HepG2 (cell line): Measurements from ENCODE around the gene GRIK3. TPM values are rescaled to one million over a fixed set of nuclear protein-coding genes. Genes with fewer than 3 reads are reported as not detected.

ENCODE experiments used
- ATAC-seq: fragments of 200-7000 bp; cut with Tn5 transposase; 3 replicates; pipeline ENCODE4 v1.9.1; 2020; ENCODE audit warnings: mild to moderate bottlenecking, moderate library complexity
- BruUV-seq: library from RNA; stranded (reverse); fragments of 400-500 nt; replicated peaks from 2 replicates; lab custom pipeline; 2021; lab: Mats Ljungman, UMichigan
- CTCF ChIA-PET: fragments of 300-600 bp; formaldehyde crosslinking; extraction: SDS; loops from one replicate; lab custom pipeline; 2021; ENCODE audit warnings: low total read pairs, inconsistent platforms, low intra/inter-chr PET ratio; lab: Yijun Ruan, JAX
- POLR2A ChIA-PET: fragments of 350-600 bp; sonication (Branson Sonifier 250); formaldehyde crosslinking; loops from one replicate; lab custom pipeline; 2020; ENCODE audit warnings: antibody characterized with exemption, inconsistent platforms; lab: Yijun Ruan, JAX
- DNase-seq: peaks from one replicate; pipeline ENCODE4 v3.0.0-alpha.2; 2015; ENCODE audit warnings: low spot score
- FAIRE-seq: peaks from 3 replicates; lab custom pipeline; 2011; peaks lifted over from hg19 to GRCh38; lab: Jason Lieb, UNC
- H2AFZ ChIP-seq: one replicate; pipeline ENCODE4 v1.6.1; 2011; ENCODE audit warnings: low read length, inconsistent platforms
- H3K27ac ChIP-seq: fragments of 300-600 bp; 3 replicates; pipeline ENCODE4 v1.8.0; 2011; ENCODE audit warnings: mixed run types, mild to moderate bottlenecking, mixed read lengths, low read length, inconsistent platforms; ENCODE audit not compliant: insufficient read depth; ENCODE audit errors: extremely low read length
- H3K27me3 ChIP-seq, 2 experiments: fragments of 200-600 bp in 1 of 2; 2 replicates in 1 of 2; 3 replicates in 1 of 2; pipeline versions ENCODE4 v1.6.0 to v1.8.0; 2011; ENCODE audit warnings: low read length in 2 of 2, mild to moderate bottlenecking in 2 of 2, moderate library complexity in 2 of 2, inconsistent platforms in 1 of 2; ENCODE audit not compliant: insufficient read depth in 2 of 2, control insufficient read depth in 1 of 2
- H3K36me3 ChIP-seq, 2 experiments: fragments of 200-600 bp in 1 of 2; replicated peaks in 1 of 2; 2 replicates in 1 of 2; 3 replicates in 1 of 2; pipeline versions ENCODE4 v1.5.1 to v1.8.0; 2011; ENCODE audit warnings: low read length in 2 of 2, inconsistent platforms in 1 of 2; ENCODE audit not compliant: insufficient read depth in 2 of 2, control insufficient read depth in 1 of 2
- H3K4me1 ChIP-seq: 2 replicates; pipeline ENCODE4 v1.5.1; 2012; ENCODE audit warnings: low read length, inconsistent platforms; ENCODE audit not compliant: insufficient read depth
- H3K4me2 ChIP-seq: 2 replicates; pipeline ENCODE4 v1.6.0; 2011; ENCODE audit warnings: low read depth, low read length, inconsistent platforms
- H3K4me3 ChIP-seq, 3 experiments: fragments of 200-600 bp in 1 of 3; sonication (generic), shearing (Covaris generic) in 1 of 3; replicated peaks in 1 of 3; 2 replicates each; pipeline ENCODE4 v1.5.1; 2011 to 2016; ENCODE audit warnings: low read length in 3 of 3, inconsistent platforms in 2 of 3, low read depth in 2 of 3, mild to moderate bottlenecking in 2 of 3, control low read depth in 1 of 3, mixed read lengths in 1 of 3; ENCODE audit not compliant: insufficient read depth in 1 of 3
- H3K79me2 ChIP-seq: one replicate; pipeline ENCODE4 v1.6.1; 2011; ENCODE audit warnings: low read length, inconsistent platforms; ENCODE audit not compliant: insufficient read depth
- H3K9ac ChIP-seq: 2 replicates; pipeline ENCODE4 v1.6.0; 2011; ENCODE audit warnings: mild to moderate bottlenecking, low read depth, low read length, inconsistent platforms; ENCODE audit not compliant: insufficient read depth
- H3K9me3 ChIP-seq: 2 replicates; pipeline ENCODE4 v1.5.1; 2012; ENCODE audit warnings: mild to moderate bottlenecking, low read length
- H4K20me1 ChIP-seq: 2 replicates; pipeline ENCODE4 v1.6.0; 2011; ENCODE audit warnings: inconsistent platforms, mild to moderate bottlenecking, low read length, moderate library complexity; ENCODE audit not compliant: insufficient read depth
- AKAP8 ChIP-seq: sonication (generic); formaldehyde crosslinking; IDR thresholded peaks from 2 replicates; pipeline ENCODE4 v1.5.1; 2020; ENCODE audit warnings: mild to moderate bottlenecking, missing genetic modification reagents
- ARID2 ChIP-seq: sonication (generic); formaldehyde crosslinking; IDR thresholded peaks from 2 replicates; pipeline ENCODE4 v1.8.1; 2022; ENCODE audit warnings: mild to moderate bottlenecking, missing genetic modification reagents, borderline replicate concordance
- ASH2L ChIP-seq: fragments of 300-600, 200-600 bp; sonication (generic); IDR thresholded peaks from 2 replicates; pipeline ENCODE4 v1.7.0; 2017; ENCODE audit warnings: low read depth, mild to moderate bottlenecking, moderate library complexity, mixed read lengths, low read length; ENCODE audit not compliant: insufficient read length
- ATF7 ChIP-seq, 2 experiments: fragments of 450-650 bp in 1 of 2; sonication (generic) in 1 of 2; formaldehyde crosslinking in 1 of 2; IDR thresholded peaks; 2 replicates each; pipeline versions ENCODE4 v1.4.0 to v1.6.1; 2016 to 2020; ENCODE audit warnings: antibody characterized with exemption in 1 of 2, mild to moderate bottlenecking in 1 of 2, missing genetic modification reagents in 1 of 2
- XRCC5 ChIP-seq: fragments of 200-400 bp; formaldehyde crosslinking; optimal IDR thresholded peaks from 2 replicates; pipeline ENCODE3; 2017; ENCODE audit warnings: mild to moderate bottlenecking, low read length
- WGBS: methylation state at CpG from one replicate; pipeline ENCODE4 v1.1.6; 2017; ENCODE audit warnings: low lambda C conversion rate; 5-methylcytosine and 5-hydroxymethylcytosine counted together
- in situ Hi-C: cut with HindIII; loops from 2 replicates; pipeline ENCODE4 v1.10.0; 2017; ENCODE audit warnings: low pct_unique_long_range_greater_than_20kb; ENCODE audit not compliant: extremely low pct_ligation_motif_present
- intact Hi-C: fragments of 100-400 bp; cut with micrococcal nuclease; formaldehyde crosslinking; loops from one replicate; pipeline ENCODE4 v1.10.0; 2022; ENCODE audit not compliant: unreplicated experiment
- polyA plus RNA-seq, 8 experiments: library from polyadenylated mRNA; depleted of rRNA in 3 of 8; stranded (reverse) in 7 of 8; unstranded in 1 of 8; fragments of >200 nt; fragmentation: Illumina TruSeq in 4 of 8; extraction: Trizol in 4 of 8; gene quantifications; 2 replicates each; pipeline versions ENCODE4 v1.2.1 to v1.2.3, GENCODE V29; 2011 to 2016; ENCODE audit warnings: low read depth in 4 of 8, missing spikeins in 1 of 8, mixed read lengths in 1 of 8; ENCODE audit not compliant: insufficient read depth in 1 of 8
- total RNA-seq, 5 experiments: library from RNA; depleted of rRNA; stranded (reverse); fragments of >200 nt; fragmentation: Illumina TruSeq; extraction: Trizol; gene quantifications; 2 replicates each; pipeline ENCODE4 v1.2.3, GENCODE V29; 2016; ENCODE audit warnings: low read depth in 1 of 5
- TF ChIP-seq, protein P1 (sequence below): sonication (generic); formaldehyde crosslinking; IDR thresholded peaks from 2 replicates; pipeline ENCODE4 v1.8.1; 2023; ENCODE audit warnings: mild to moderate bottlenecking, missing genetic modification reagents

Gene GRIK3
- total and polyA plus RNA-seq, 2 of the 13 experiments (the other 11 are each of a cell fraction or from before 2014, with no cell fraction given) = not detected

DNA sequence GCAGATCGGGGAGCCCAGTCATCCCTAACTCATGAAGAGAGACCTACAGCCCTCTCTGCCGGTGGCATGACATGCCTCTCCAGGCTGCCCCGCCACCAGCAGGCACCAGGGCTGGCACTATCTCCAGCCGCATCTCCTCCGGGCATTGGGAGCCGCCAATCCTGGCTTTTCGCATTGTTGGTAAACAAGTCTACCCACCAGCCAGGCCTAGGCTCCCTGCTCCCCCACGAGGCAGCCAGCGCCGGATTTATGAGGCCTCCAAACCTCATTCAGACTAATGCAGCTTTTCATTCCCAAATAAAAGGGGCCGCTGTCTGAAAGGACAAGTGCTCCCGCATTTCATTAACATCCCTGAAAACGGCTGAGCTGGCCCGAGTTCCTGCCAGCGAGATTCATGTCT is 3.4 kb upstream of the GRIK3 start:
- POLR2A ChIA-PET = no interaction called here
- Histone ChIP-seq H3K27me3 (peaks cover 5 to 29% of the 10 kb centered on the region in 2 experiments), H3K4me1 (no peaks in the 10 kb centered on the region), H3K36me3 (no peaks in the 10 kb centered on the region), H3K4me2 (no peak overlapping the region), H2AFZ (no peak overlapping the region), H3K9ac (no peak overlapping the region), H4K20me1 (peaks cover 4% of the 10 kb centered on the region; the same call in 1 of the 2 replicates), H3K27ac (no peak overlapping the region), H3K79me2 (no peaks in the 10 kb centered on the region), H3K4me3 (no peak overlapping the region), H3K9me3 (no peaks in the 10 kb centered on the region)
- DNase-seq (no peak), ATAC-seq (no peak), FAIRE-seq (no peak)
- in situ Hi-C loops (loop anchor here (25.0 kb wide), 1 partner anchor 325 kb away; no protein-coding TSS in a partner anchor), intact Hi-C loops (no loop called here)
- WGBS = 32% methylated on average over 10 of the region's 15 CpGs
- CTCF ChIA-PET = no interaction called here
- TF ChIP-seq ARID2 (CRISPR knock-in tag) = no peak
- BruUV-seq = no TSS peak

DNA sequence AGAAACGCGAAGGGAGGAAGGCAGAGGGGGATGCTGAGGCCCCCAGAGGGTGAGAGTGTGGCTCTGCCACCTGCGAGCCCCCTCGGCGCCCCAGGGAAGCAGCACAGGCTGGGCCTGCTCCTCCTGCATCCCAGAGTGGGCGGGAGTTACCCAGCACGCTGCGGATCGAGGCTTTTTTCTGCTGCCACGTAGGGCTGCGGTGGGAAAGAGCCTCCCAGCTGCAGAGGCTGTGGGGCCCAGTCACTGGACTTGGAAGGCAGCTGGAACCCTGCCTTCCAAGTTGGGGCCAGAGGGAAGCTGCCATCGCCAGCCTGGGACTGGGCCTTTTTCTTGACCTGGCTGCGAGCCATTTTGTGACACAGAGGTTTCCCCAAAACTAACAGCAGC is 2.3 kb upstream of the GRIK3 start:
- FAIRE-seq (no peak), DNase-seq (no peak), ATAC-seq (no peak)
- H3K9me3 ChIP-seq = no peaks in the 10 kb centered on the region
- intact Hi-C loops = no loop called here
- no peaks in the 10 kb centered on the region for H3K79me2 ChIP-seq
- POLR2A ChIA-PET = no interaction called here
- H3K4me3 ChIP-seq = no peak overlapping the region
- H3K9ac ChIP-seq = no peak overlapping the region
- CTCF ChIA-PET = no interaction called here
- H3K27me3 ChIP-seq = peaks cover 3 to 39% of the 10 kb centered on the region in 2 experiments
- H3K4me2 ChIP-seq = no peak overlapping the region
- no peak overlapping the region for H3K27ac ChIP-seq
- no peak for TF ChIP-seq XRCC5
- TF ChIP-seq, protein P1, sequence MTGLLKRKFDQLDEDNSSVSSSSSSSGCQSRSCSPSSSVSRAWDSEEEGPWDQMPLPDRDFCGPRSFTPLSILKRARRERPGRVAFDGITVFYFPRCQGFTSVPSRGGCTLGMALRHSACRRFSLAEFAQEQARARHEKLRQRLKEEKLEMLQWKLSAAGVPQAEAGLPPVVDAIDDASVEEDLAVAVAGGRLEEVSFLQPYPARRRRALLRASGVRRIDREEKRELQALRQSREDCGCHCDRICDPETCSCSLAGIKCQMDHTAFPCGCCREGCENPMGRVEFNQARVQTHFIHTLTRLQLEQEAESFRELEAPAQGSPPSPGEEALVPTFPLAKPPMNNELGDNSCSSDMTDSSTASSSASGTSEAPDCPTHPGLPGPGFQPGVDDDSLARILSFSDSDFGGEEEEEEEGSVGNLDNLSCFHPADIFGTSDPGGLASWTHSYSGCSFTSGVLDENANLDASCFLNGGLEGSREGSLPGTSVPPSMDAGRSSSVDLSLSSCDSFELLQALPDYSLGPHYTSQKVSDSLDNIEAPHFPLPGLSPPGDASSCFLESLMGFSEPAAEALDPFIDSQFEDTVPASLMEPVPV (CRISPR knock-in tag) = no peak
- TF ChIP-seq ASH2L = no peak
- TF ChIP-seq ATF7 (IDR thresholded peaks at IDR 0.05) = no peak
- TF ChIP-seq ATF7 (CRISPR knock-in tag; IDR thresholded peaks at IDR 0.05) = no peak
- TF ChIP-seq AKAP8 = no peak
- no TSS peak for BruUV-seq
- H3K4me1 ChIP-seq = no peaks in the 10 kb centered on the region
- H2AFZ ChIP-seq = no peak overlapping the region
- in situ Hi-C loops = loop anchor here (25.0 kb wide), 1 partner anchor 324 kb away; no protein-coding TSS in a partner anchor
- peaks cover 4% of the 10 kb centered on the region; the same call in 1 of the 2 replicates for H4K20me1 ChIP-seq
- WGBS = 0% methylated on average over 2 of the region's 13 CpGs
- H3K36me3 ChIP-seq = no peaks in the 10 kb centered on the region
